Transverse colon (tissue), 4 donors: ENCODE data around the gene RNPEPL1. TPM values are rescaled to one million over a fixed set of nuclear protein-coding genes. Genes with fewer than 3 reads are reported as not detected.

Experiments used
- DNase-seq: peaks from one replicate; pipeline ENCODE4 v3.0.0-alpha.2; 2019
- H3K27ac ChIP-seq, 4 donors: fragments of 200-600 bp; sonication (generic); 2 replicates each; pipeline ENCODE4 v1.5.1; 2016 to 2018; ENCODE audit warnings: inconsistent platforms in 4 of 4
- H3K27me3 ChIP-seq: fragments of 200-600 bp; sonication (generic); 2 replicates; pipeline ENCODE4 v1.5.1; 2017; ENCODE audit warnings: inconsistent platforms
- H3K36me3 ChIP-seq, 4 donors: fragments of 200-600 bp; sonication (generic); 2 replicates each; pipeline ENCODE4 v1.5.1; 2017 to 2019; ENCODE audit warnings: inconsistent platforms in 4 of 4
- H3K4me1 ChIP-seq, 4 donors: fragments of 200-600 bp; sonication (generic); 2 replicates each; pipeline ENCODE4 v1.5.1; 2017 to 2020; ENCODE audit warnings: inconsistent platforms in 4 of 4
- H3K4me3 ChIP-seq, 4 donors: fragments of 200-600 bp; sonication (generic); 1 replicate in 1 of 4; 2 replicates in 3 of 4; pipeline versions ENCODE4 v1.5.1 to v1.6.1; 2017 to 2019; ENCODE audit warnings: inconsistent platforms in 4 of 4
- H3K9me3 ChIP-seq, 2 donors: fragments of 200-600 bp; sonication (generic); 2 replicates each; pipeline ENCODE4 v1.5.1; 2017 to 2019; ENCODE audit warnings: inconsistent platforms in 2 of 2
- EP300 ChIP-seq: sonication (generic); formaldehyde crosslinking; IDR thresholded peaks from one replicate; pipeline ENCODE4 v1.6.1; 2017; ENCODE audit warnings: antibody characterized with exemption, low read depth
- POLR2A ChIP-seq: fragments of 450-650 bp; IDR thresholded peaks from one replicate; pipeline ENCODE4 v1.6.1; 2016; ENCODE audit warnings: antibody characterized with exemption, mild to moderate bottlenecking, moderate library complexity
- POLR2AphosphoS5 ChIP-seq, 3 donors: sonication (generic); formaldehyde crosslinking; IDR thresholded peaks; one replicate each; pipeline ENCODE4 v1.6.1; 2016; ENCODE audit warnings: antibody characterized with exemption in 3 of 3
- WGBS, 2 donors: methylation state at CpG; one replicate each; pipeline ENCODE4 v1.1.5; 2018; ENCODE audit warnings: low coverage in 1 of 2; 5-methylcytosine and 5-hydroxymethylcytosine counted together
- in situ Hi-C, 4 donors: fragments of 200-750 bp; cut with MboI; loops; one replicate each; pipeline versions ENCODE4 v1.15.0 to v1.15.1; 2017; ENCODE audit warnings: low sequenced_read_pairs in 3 of 4, low pct_ligation_motif_present in 1 of 4, low pct_unique_long_range_greater_than_20kb in 1 of 4
- intact Hi-C: fragments of 100-400 bp; cut with DNase I; formaldehyde crosslinking; loops from one replicate; pipeline ENCODE4 v1.15.1; 2023; ENCODE audit warnings: low total_unique reads
- total RNA-seq, 4 donors: library from RNA; depleted of rRNA; stranded (reverse); fragments of >200 nt; gene quantifications; one replicate each; pipeline ENCODE4 v1.1.0, GENCODE V29; 2016
- TF ChIP-seq, protein P1 (sequence below), 5 experiments: fragments of 200-600 bp in 3 of 5; fragments of 450-650 bp in 2 of 5; sonication (generic) in 3 of 5; IDR thresholded peaks; 1 replicate in 2 of 5; 2 replicates in 3 of 5; pipeline ENCODE4 v1.5.1; 2016 to 2017; ENCODE audit warnings: antibody characterized with exemption in 5 of 5, inconsistent platforms in 3 of 5, mild to moderate bottlenecking in 2 of 5, moderate library complexity in 1 of 5

Gene RNPEPL1
- total RNA-seq = 100 to 1,000 TPM; 118 to 208 (median 151) TPM

GRCh38 chr2:240567872-240568677 lies at the start of gene RNPEPL1:
Gene RNPEPL1, plus strand, starts transcription at chr2:240568484. Its CDS starts 103 bp downstream, at chr2:240568587.
- H3K4me1 ChIP-seq = peaks cover 39 to 56% (median 51%) of the 10 kb centered on the region in 4 donors
- in situ Hi-C loops = no loop called here
- DNase-seq = peak; percentile 62

GRCh38 chr2:240518981-240519380 lies 49.3 kb upstream of the RNPEPL1 start:
- TF ChIP-seq, protein P1, sequence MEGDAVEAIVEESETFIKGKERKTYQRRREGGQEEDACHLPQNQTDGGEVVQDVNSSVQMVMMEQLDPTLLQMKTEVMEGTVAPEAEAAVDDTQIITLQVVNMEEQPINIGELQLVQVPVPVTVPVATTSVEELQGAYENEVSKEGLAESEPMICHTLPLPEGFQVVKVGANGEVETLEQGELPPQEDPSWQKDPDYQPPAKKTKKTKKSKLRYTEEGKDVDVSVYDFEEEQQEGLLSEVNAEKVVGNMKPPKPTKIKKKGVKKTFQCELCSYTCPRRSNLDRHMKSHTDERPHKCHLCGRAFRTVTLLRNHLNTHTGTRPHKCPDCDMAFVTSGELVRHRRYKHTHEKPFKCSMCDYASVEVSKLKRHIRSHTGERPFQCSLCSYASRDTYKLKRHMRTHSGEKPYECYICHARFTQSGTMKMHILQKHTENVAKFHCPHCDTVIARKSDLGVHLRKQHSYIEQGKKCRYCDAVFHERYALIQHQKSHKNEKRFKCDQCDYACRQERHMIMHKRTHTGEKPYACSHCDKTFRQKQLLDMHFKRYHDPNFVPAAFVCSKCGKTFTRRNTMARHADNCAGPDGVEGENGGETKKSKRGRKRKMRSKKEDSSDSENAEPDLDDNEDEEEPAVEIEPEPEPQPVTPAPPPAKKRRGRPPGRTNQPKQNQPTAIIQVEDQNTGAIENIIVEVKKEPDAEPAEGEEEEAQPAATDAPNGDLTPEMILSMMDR (IDR thresholded peaks at IDR 0.05) = no peak
- no peak for TF ChIP-seq POLR2A
- TF ChIP-seq POLR2AphosphoS5 (IDR thresholded peaks at IDR 0.05) = no peak
- no peak for TF ChIP-seq EP300
- no peak for DNase-seq
- Histone ChIP-seq H3K9me3 (no peaks in the 10 kb centered on the region), H3K36me3 (peaks cover 0 to 6% (median 2%) of the 10 kb centered on the region in 4 donors), H3K27ac (no peak overlapping the region), H3K4me1 (peaks cover 0 to 5% (median 1%) of the 10 kb centered on the region in 4 donors), H3K27me3 (peaks cover 6% of the 10 kb centered on the region), H3K4me3 (no peak overlapping the region)
- intact Hi-C loops = no loop called here
- in situ Hi-C loops = loop anchor here in 2 of 4 donors (25.0 kb wide), 1 partner anchor 193 kb away; no protein-coding TSS in a partner anchor
- 84 to 87% methylated on average over 3 to 5 of the region's 5 CpGs for WGBS, 2 donors

More at GRCh38 chr2:240567872-240568677, at the start of gene RNPEPL1:
- H3K36me3 ChIP-seq = no peaks in the 10 kb centered on the region
- intact Hi-C loops = no loop called here
- H3K9me3 ChIP-seq = no peaks in the 10 kb centered on the region
- 1% methylated on average over 19 of the region's 106 CpGs; no CpG with 5 or more reads in 1 of the 2 donors for WGBS, 2 donors
- H3K4me3 ChIP-seq = peak within 1 kb of the TSS; percentile 68 to 82 (median 78)
- peak within 1 kb of the TSS; percentile 96 to 99 (median 97) for H3K27ac ChIP-seq
- peak in 2 of 3 donors; percentile 46 to 56 for TF ChIP-seq POLR2AphosphoS5 (IDR thresholded peaks at IDR 0.05)
- TF ChIP-seq EP300 = no peak
- TF ChIP-seq, protein P1 (IDR thresholded peaks at IDR 0.05) = peak in 2 of 5 experiments; percentile 19 to 27
- peak; percentile 48 for TF ChIP-seq POLR2A
- H3K27me3 ChIP-seq = no peaks in the 10 kb centered on the region

DNA sequence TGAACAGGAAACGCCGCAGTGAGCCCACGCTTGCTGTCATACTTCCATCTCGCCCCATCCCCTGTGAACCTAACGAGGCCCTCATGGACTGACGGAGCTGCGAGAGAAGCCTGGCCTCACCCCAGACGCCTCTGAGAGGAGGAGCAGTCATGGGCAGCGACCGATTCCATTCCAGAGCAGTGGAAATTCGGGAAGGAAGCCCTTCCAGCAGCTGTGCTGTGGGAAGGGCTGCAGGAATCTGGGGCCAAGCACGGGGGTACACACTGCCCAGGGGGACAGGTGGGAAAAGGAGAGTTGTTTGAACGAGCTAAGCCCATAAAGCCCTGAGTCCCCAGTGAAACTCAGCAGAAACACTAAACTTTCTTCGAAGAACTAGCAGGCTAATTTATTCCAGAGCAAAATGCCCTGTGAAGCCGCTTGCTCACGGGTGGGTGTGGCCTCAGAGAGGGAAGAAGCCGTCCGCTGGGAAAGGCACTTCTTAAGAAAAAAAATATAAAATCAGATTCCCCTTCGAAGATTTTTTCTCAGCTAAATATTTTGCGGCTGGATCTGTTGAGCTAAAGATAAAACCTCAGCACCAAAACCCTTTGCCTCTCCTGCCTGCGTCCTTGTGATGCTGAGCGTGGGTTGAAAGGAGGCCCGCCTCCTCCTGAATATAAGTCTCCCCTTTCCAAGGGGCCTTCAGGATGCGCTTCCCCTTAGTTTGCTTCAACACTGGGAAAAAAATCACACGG lies 48.7 kb upstream of the RNPEPL1 start:
- H3K36me3 ChIP-seq = peaks cover 0 to 10% (median 5%) of the 10 kb centered on the region in 4 donors
- no peak overlapping the region for H3K4me3 ChIP-seq
- H3K4me1 ChIP-seq = peaks cover 0 to 5% (median 0%) of the 10 kb centered on the region in 4 donors
- H3K27me3 ChIP-seq = peaks cover 6% of the 10 kb centered on the region
- intact Hi-C loops = no loop called here
- in situ Hi-C loops = loop anchor here in 2 of 4 donors (25.0 kb wide), 1 partner anchor 193 kb away; no protein-coding TSS in a partner anchor
- DNase-seq = no peak
- no peak for TF ChIP-seq EP300
- no peak for TF ChIP-seq POLR2A
- no peak for TF ChIP-seq POLR2AphosphoS5 (IDR thresholded peaks at IDR 0.05)
- TF ChIP-seq, protein P1 (IDR thresholded peaks at IDR 0.05) = no peak
- WGBS, 2 donors = 60 to 62% methylated on average over 8 to 25 of the region's 25 CpGs
- no peak overlapping the region for H3K27ac ChIP-seq
- H3K9me3 ChIP-seq = peaks cover 0 to 3% of the 10 kb centered on the region in 2 donors
